HepG2 (cell line): ENCODE measurements around the gene MAN2A2. TPM values are rescaled to one million over a fixed set of nuclear protein-coding genes. Genes with fewer than 3 reads are reported as not detected.

ENCODE experiments used
- FLYWCH1 ChIP-seq: sonication (generic); formaldehyde crosslinking; IDR thresholded peaks from 2 replicates; pipeline ENCODE4 v1.8.1; 2023; ENCODE audit warnings: mild to moderate bottlenecking, missing genetic modification reagents
- FOXA3 ChIP-seq: IDR thresholded peaks from 2 replicates; pipeline ENCODE4 v1.6.1; 2016; ENCODE audit warnings: missing genetic modification reagents, missing compliant biosample characterization
- HNRNPUL1 ChIP-seq: fragments of 200-400 bp; formaldehyde crosslinking; IDR thresholded peaks from 2 replicates; pipeline ENCODE4 v1.6.1; 2017; ENCODE audit warnings: low read depth, mild to moderate bottlenecking, low read length, moderate library complexity
- KLF13 ChIP-seq: sonication (generic); formaldehyde crosslinking; IDR thresholded peaks from 2 replicates; pipeline ENCODE4 v1.4.0; 2020; ENCODE audit warnings: mild to moderate bottlenecking, missing genetic modification reagents
- KLF16 ChIP-seq, 2 experiments: sonication (generic) in 1 of 2; formaldehyde crosslinking in 1 of 2; IDR thresholded peaks; 2 replicates each; pipeline versions ENCODE4 v1.6.1 to v1.8.0; 2016 to 2023; ENCODE audit warnings: missing genetic modification reagents in 2 of 2, missing compliant biosample characterization in 1 of 2
- MIXL1 ChIP-seq: IDR thresholded peaks from 2 replicates; pipeline ENCODE4 v1.6.1; 2016
- MTF1 ChIP-seq: sonication (generic); formaldehyde crosslinking; IDR thresholded peaks from 2 replicates; pipeline ENCODE4 v1.5.0; 2020; ENCODE audit warnings: missing genetic modification reagents
- NCOA1 ChIP-seq: sonication (generic); formaldehyde crosslinking; IDR thresholded peaks from 2 replicates; pipeline ENCODE4 v1.9.0; 2021; ENCODE audit warnings: missing genetic modification reagents
- NFYC ChIP-seq: IDR thresholded peaks from 2 replicates; pipeline ENCODE4 v1.6.1; 2016; ENCODE audit warnings: missing genetic modification reagents, missing compliant biosample characterization
- PCBP1 ChIP-seq: fragments of 200-400 bp; formaldehyde crosslinking; IDR thresholded peaks from 2 replicates; pipeline ENCODE4 v1.6.1; 2017; ENCODE audit warnings: mild to moderate bottlenecking, low read depth, low read length, borderline replicate concordance
- POLR2AphosphoS2 ChIP-seq: IDR thresholded peaks from 2 replicates; pipeline ENCODE4 v1.6.1; 2011; ENCODE audit warnings: low read depth, low read length, improper control_type of control experiment
- RFXAP ChIP-seq: sonication (generic); formaldehyde crosslinking; IDR thresholded peaks from 2 replicates; pipeline ENCODE4 v1.4.0; 2020; ENCODE audit warnings: missing genetic modification reagents, borderline replicate concordance
- ZBTB21 ChIP-seq: sonication (generic); formaldehyde crosslinking; IDR thresholded peaks from 2 replicates; pipeline ENCODE4 v1.4.0; 2020; ENCODE audit warnings: missing genetic modification reagents
- ZFP36L1 ChIP-seq: sonication (generic); formaldehyde crosslinking; IDR thresholded peaks from 2 replicates; pipeline ENCODE4 v1.8.0; 2022; ENCODE audit warnings: mild to moderate bottlenecking, missing genetic modification reagents, moderate library complexity
- ZMAT3 ChIP-seq: sonication (generic); formaldehyde crosslinking; conservative IDR thresholded peaks from 2 replicates; pipeline ENCODE4 v1.7.0; 2021; ENCODE audit warnings: missing genetic modification reagents
- ZNF484 ChIP-seq: sonication (generic); formaldehyde crosslinking; IDR thresholded peaks from 2 replicates; pipeline ENCODE4 v1.5.1; 2020; ENCODE audit warnings: mild to moderate bottlenecking, low read depth, missing genetic modification reagents, borderline replicate concordance
- ZNF501 ChIP-seq: sonication (generic); formaldehyde crosslinking; IDR thresholded peaks from 2 replicates; pipeline ENCODE4 v1.5.1; 2020; ENCODE audit warnings: mild to moderate bottlenecking, moderate library complexity, missing genetic modification reagents
- ZNF546 ChIP-seq: sonication (generic); formaldehyde crosslinking; conservative IDR thresholded peaks from 2 replicates; pipeline ENCODE4 v1.8.1; 2023; ENCODE audit warnings: mild to moderate bottlenecking, missing genetic modification reagents
- ZNF773 ChIP-seq: sonication (generic); formaldehyde crosslinking; IDR thresholded peaks from 2 replicates; pipeline ENCODE4 v1.4.0; 2020; ENCODE audit warnings: missing genetic modification reagents, borderline replicate concordance
- ZNF839 ChIP-seq: sonication (generic); formaldehyde crosslinking; IDR thresholded peaks from 2 replicates; pipeline ENCODE4 v1.4.0; 2020; ENCODE audit warnings: missing genetic modification reagents, mild to moderate bottlenecking, borderline replicate concordance
- ZNF891 ChIP-seq: sonication (generic); formaldehyde crosslinking; IDR thresholded peaks from 2 replicates; pipeline ENCODE4 v1.5.0; 2020; ENCODE audit warnings: mild to moderate bottlenecking, missing genetic modification reagents
- polyA plus RNA-seq, 8 experiments: library from polyadenylated mRNA; depleted of rRNA in 3 of 8; stranded (reverse) in 7 of 8; unstranded in 1 of 8; fragments of >200 nt; fragmentation: Illumina TruSeq in 4 of 8; extraction: Trizol in 4 of 8; gene quantifications; 2 replicates each; pipeline versions ENCODE4 v1.2.1 to v1.2.3, GENCODE V29; 2011 to 2016; ENCODE audit warnings: low read depth in 4 of 8, missing spikeins in 1 of 8, mixed read lengths in 1 of 8; ENCODE audit not compliant: insufficient read depth in 1 of 8
- total RNA-seq, 5 experiments: library from RNA; depleted of rRNA; stranded (reverse); fragments of >200 nt; fragmentation: Illumina TruSeq; extraction: Trizol; gene quantifications; 2 replicates each; pipeline ENCODE4 v1.2.3, GENCODE V29; 2016; ENCODE audit warnings: low read depth in 1 of 5
- TF ChIP-seq, protein P1 (sequence below), 2 experiments: sonication (generic) in 1 of 2; formaldehyde crosslinking in 1 of 2; IDR thresholded peaks; 2 replicates each; pipeline versions ENCODE4 v1.4.0 to v1.6.1; 2016 to 2020; ENCODE audit warnings: borderline replicate concordance in 1 of 2, low read depth in 1 of 2, mild to moderate bottlenecking in 1 of 2, missing genetic modification reagents in 1 of 2
- TF ChIP-seq, protein P2 (sequence below): sonication (generic); formaldehyde crosslinking; IDR thresholded peaks from 2 replicates; pipeline ENCODE4 v1.5.0; 2020; ENCODE audit warnings: missing genetic modification reagents

The MAN2A2 gene
- total and polyA plus RNA-seq, 2 of the 13 experiments (the other 11 are each of a cell fraction or from before 2014, with no cell fraction given): 17.5 to 51.5 TPM

DNA sequence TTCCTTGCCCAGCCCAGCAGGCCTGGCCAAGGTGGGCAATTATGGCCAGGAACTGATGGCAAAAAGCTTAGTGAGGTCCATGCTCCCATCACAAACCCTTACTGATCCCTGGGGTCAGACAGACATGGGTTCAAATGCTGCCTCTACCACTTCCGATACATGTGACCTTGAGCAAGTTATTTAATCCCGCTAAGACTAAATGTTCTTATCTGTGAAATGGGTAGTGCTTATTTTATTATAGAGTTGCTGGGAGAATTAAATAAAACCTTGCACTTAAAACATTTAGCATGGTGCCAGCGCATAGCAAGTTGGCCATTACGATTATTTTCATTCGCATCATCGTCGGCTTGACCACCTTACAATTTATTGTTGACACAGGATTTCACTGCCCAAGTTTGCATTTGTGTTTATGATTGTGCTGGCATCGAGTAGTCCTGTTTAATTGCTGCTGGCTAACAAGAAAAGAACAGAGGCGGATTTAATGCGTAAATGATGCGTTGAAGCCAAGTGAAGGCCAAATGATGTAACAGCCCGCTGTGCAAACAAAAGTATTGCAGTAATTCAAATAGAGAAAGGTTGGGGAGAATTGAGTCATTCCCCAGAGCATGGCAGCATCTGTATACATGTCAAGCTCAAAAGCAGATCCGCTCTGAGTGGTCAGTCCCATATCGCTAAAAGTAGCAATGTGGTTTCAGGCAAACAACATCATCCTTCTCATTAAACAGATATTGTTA is 42.0 kb upstream of the MAN2A2 start (continued):
- TF ChIP-seq, protein P1, sequence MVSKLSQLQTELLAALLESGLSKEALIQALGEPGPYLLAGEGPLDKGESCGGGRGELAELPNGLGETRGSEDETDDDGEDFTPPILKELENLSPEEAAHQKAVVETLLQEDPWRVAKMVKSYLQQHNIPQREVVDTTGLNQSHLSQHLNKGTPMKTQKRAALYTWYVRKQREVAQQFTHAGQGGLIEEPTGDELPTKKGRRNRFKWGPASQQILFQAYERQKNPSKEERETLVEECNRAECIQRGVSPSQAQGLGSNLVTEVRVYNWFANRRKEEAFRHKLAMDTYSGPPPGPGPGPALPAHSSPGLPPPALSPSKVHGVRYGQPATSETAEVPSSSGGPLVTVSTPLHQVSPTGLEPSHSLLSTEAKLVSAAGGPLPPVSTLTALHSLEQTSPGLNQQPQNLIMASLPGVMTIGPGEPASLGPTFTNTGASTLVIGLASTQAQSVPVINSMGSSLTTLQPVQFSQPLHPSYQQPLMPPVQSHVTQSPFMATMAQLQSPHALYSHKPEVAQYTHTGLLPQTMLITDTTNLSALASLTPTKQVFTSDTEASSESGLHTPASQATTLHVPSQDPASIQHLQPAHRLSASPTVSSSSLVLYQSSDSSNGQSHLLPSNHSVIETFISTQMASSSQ (IDR thresholded peaks at IDR 0.05; ENCODE audit: low read depth): no peak; the same call in 1 of the 2 replicates
- TF ChIP-seq, protein P1 (CRISPR knock-in tag; IDR thresholded peaks at IDR 0.05; ENCODE audit: borderline replicate concordance): no peak
- TF ChIP-seq PCBP1: no peak
- TF ChIP-seq RFXAP: no peak
- TF ChIP-seq KLF16 (CRISPR knock-in tag; IDR thresholded peaks at IDR 0.05): peak in 1 of 2 experiments; percentile 82; a peak in 2 of 4 replicates
- peak; percentile 58; the same call in 1 of the 2 replicates for TF ChIP-seq MIXL1 (CRISPR knock-in tag)
- TF ChIP-seq ZBTB21 (CRISPR knock-in tag): peak; percentile 49; the same call in 1 of the 2 replicates
- no peak for TF ChIP-seq MTF1 (CRISPR knock-in tag)
- no peak for TF ChIP-seq HNRNPUL1
- TF ChIP-seq ZNF891 (CRISPR knock-in tag): no peak
- TF ChIP-seq ZMAT3 (CRISPR knock-in tag): no peak
- TF ChIP-seq ZNF839 (CRISPR knock-in tag): no peak
- no peak for TF ChIP-seq ZNF484 (CRISPR knock-in tag)
- no peak for TF ChIP-seq ZNF501
- TF ChIP-seq ZFP36L1 (CRISPR knock-in tag): no peak
- TF ChIP-seq NCOA1 (CRISPR knock-in tag): no peak
- TF ChIP-seq, protein P2, sequence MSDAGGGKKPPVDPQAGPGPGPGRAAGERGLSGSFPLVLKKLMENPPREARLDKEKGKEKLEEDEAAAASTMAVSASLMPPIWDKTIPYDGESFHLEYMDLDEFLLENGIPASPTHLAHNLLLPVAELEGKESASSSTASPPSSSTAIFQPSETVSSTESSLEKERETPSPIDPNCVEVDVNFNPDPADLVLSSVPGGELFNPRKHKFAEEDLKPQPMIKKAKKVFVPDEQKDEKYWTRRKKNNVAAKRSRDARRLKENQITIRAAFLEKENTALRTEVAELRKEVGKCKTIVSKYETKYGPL: peak; percentile 16; the same call in 1 of the 2 replicates
- TF ChIP-seq ZNF773: no peak
- peak; percentile 96 for TF ChIP-seq FOXA3 (CRISPR knock-in tag)
- peak; percentile 26; the same call in 1 of the 2 replicates for TF ChIP-seq NFYC (CRISPR knock-in tag)
- TF ChIP-seq POLR2AphosphoS2: no peak
- no peak for TF ChIP-seq KLF13 (CRISPR knock-in tag)
- TF ChIP-seq ZNF546 (CRISPR knock-in tag): no peak
- TF ChIP-seq FLYWCH1 (CRISPR knock-in tag): no peak
